ENCODE measurements around the gene ACSL1.

DNA sequence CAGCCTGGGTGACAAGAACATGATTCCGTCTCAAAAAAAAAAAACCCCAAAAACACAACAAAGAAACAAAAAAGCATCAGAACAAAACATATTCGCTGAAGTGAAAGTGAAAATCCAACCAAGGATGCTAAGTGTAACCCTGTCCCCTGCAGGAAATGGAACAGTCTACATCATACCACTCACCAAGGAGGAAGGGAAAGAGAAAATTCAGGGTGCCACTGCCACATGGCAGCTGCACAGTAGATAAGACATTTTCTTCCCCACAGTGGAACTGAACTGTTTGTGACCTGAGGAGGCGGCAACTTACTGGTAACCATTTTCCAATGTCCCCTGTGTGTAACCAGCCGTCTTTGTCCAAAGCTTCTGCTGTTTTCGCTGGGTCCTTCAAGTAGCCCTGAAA is 63.7 kb downstream of the ACSL1 start:
- TF ChIP-seq CTCF (IDR thresholded peaks at IDR 0.05) = no peak
- peak in 1 of 3 donors; percentile 13 for TF ChIP-seq POLR2AphosphoS5 (IDR thresholded peaks at IDR 0.05)
- TF ChIP-seq POLR2A (IDR thresholded peaks at IDR 0.05) = no peak

All from stomach (tissue), 4 donors.